Duodenal mucosa (tissue), 2 donors: Measurements from ENCODE around the gene TNS1.
"Not testable (repeated sequence)": the region's sequence is repeated elsewhere in the genome, so short reads cannot be mapped to it uniquely, and the experiment has no call there.

Experiments
- H3K27ac ChIP-seq: one replicate; pipeline ENCODE4 v1.7.0; 2013; ENCODE audit warnings: low read depth, low read length
- H3K27me3 ChIP-seq, 2 donors: one replicate each; pipeline ENCODE4 v1.7.0; 2013; ENCODE audit warnings: low read length in 2 of 2, control low read depth in 1 of 2; ENCODE audit not compliant: insufficient read depth in 2 of 2, control insufficient read depth in 1 of 2
- H3K36me3 ChIP-seq, 2 donors: one replicate each; pipeline ENCODE4 v1.7.0; 2013; ENCODE audit warnings: low read length in 2 of 2, control low read depth in 1 of 2; ENCODE audit not compliant: insufficient read depth in 2 of 2, control insufficient read depth in 1 of 2
- H3K4me1 ChIP-seq, 2 donors: one replicate each; pipeline ENCODE4 v1.7.0; 2013; ENCODE audit warnings: low read length in 2 of 2, control low read depth in 1 of 2; ENCODE audit not compliant: insufficient read depth in 2 of 2, control insufficient read depth in 1 of 2
- H3K4me3 ChIP-seq, 2 donors: one replicate each; pipeline ENCODE4 v1.7.0; 2013; ENCODE audit warnings: low read length in 2 of 2, low read depth in 1 of 2
- H3K9ac ChIP-seq, 2 donors: one replicate each; pipeline ENCODE4 v1.7.0; 2013; ENCODE audit warnings: low read length in 2 of 2, low read depth in 1 of 2
- H3K9me3 ChIP-seq, 2 donors: one replicate each; pipeline ENCODE4 v1.7.0; 2013; ENCODE audit warnings: low read length in 2 of 2, control low read depth in 1 of 2; ENCODE audit not compliant: control insufficient read depth in 1 of 2

TNS1 gene

GRCh38 chr2:218036371-218036770 lies 33.6 kb upstream of the TNS1 start:
- H3K27ac ChIP-seq: no peak overlapping the region
- H3K9me3 ChIP-seq: no peaks in the 10 kb centered on the region
- H3K9ac ChIP-seq: no peak overlapping the region
- peaks cover 3 to 7% of the 10 kb centered on the region in 2 donors for H3K27me3 ChIP-seq
- H3K36me3 ChIP-seq: no peaks in the 10 kb centered on the region
- no peaks in the 10 kb centered on the region for H3K4me1 ChIP-seq
- H3K4me3 ChIP-seq: no peak overlapping the region

- H3K27me3 ChIP-seq: peaks cover 3 to 7% of the 10 kb centered on the region in 2 donors
- no peak overlapping the region for H3K9ac ChIP-seq
- no peaks in the 10 kb centered on the region for H3K9me3 ChIP-seq
- H3K27ac ChIP-seq: no peak overlapping the region
- H3K4me3 ChIP-seq: peak overlapping the region in 1 of 2 donors; percentile 48
- H3K36me3 ChIP-seq: no peaks in the 10 kb centered on the region
- no peaks in the 10 kb centered on the region for H3K4me1 ChIP-seq
Observed at GRCh38 chr2:218035463-218036100, 32.8 kb upstream of the TNS1 start.

DNA sequence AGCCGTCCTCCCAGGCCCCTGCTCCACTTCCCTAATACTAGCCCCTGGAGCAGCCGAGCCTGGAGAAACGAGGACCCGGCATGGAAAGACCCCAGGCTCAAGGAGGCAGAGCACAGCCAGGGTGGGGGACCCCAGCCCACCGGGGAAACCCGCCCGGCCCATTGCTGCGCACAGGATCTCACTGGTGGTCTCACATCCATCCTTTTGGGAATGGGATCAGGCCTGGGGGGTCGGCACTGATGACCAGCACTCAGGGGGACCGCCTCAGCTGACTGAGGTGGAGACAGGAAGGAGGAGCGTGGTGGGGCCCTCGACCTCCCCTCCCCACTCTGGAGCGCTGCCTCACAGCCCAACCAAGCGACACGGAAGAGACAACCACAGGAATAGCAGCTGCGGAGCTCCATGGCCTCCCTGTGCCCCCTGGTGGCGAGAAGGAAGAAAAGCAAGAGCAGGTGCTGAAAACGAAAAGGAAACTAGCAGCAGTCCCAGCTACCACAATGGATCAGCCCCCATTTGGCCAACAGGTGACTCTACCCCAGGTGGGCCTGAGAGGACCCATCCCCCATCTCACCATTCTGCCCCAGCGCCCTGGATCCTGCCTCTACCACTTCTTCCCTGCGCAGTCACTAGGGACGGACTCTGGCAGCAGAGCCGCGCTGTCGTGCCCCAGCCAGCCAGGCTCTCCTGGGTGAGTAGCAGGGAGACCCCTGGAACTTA lies 31.9 kb upstream of the TNS1 start:
- peak overlapping the region; percentile 19 to 48 for H3K4me3 ChIP-seq
- H3K27me3 ChIP-seq, H3K27ac ChIP-seq, H3K36me3 ChIP-seq, H3K4me1 ChIP-seq, H3K9me3 ChIP-seq: not testable (repeated sequence)
- H3K9ac ChIP-seq: peak overlapping the region in 1 of 2 donors; percentile 43

DNA sequence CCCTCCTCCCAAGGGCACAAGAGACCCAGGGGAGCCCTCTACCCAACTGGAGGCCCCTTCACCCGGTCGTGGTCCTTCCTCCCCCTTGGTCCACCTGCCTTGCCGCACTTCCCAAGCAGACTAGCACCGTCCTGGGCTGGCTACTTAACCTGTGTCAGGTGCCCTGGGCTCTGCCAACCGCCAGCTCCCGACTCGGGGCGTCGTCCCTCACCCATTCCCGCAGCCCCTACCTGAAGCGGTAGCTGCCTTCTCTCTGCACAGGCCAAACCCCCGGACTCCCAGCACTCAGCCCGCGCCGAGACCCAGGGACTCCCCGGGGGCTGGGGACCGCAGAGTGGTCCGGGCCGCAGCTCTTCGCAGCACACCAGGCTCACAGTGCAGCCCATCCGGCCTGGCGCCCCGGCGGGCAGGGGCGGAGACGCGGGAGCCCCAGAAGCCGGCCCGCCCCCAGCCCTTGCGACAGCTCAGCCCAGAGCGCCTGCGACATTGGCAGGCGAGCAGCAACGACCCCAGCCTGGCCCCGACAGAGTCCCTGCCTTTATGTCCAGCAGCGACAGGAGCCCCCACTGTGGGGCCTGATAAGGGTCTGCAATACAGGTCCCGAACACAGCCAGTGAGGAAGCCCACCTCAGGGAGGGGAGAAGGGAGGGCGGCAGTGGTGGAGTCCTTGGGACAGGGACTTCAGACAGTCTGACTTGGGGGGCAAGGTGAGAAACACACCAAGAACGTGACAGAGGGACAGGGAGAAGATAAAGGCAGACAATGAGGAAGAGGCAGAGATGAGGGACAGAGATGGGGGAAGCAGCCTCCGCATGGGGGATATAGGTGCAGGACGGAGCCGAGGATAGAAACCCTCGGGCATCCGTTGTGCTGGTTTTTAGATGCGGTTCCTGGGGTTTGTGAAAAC lies 31.0 kb upstream of the TNS1 start:
- Histone ChIP-seq H3K27ac (no peak overlapping the region), H3K9ac (no peak overlapping the region), H3K9me3 (no peaks in the 10 kb centered on the region), H3K36me3 (no peaks in the 10 kb centered on the region), H3K27me3 (peaks cover 0 to 3% of the 10 kb centered on the region in 2 donors), H3K4me1 (no peaks in the 10 kb centered on the region), H3K4me3 (peak overlapping the region in 1 of 2 donors; percentile 19)

- H3K9me3 ChIP-seq: no peaks in the 10 kb centered on the region
- H3K4me1 ChIP-seq: no peaks in the 10 kb centered on the region
- H3K4me3 ChIP-seq: no peak overlapping the region
- H3K36me3 ChIP-seq: no peaks in the 10 kb centered on the region
- peaks cover 0 to 3% of the 10 kb centered on the region in 2 donors for H3K27me3 ChIP-seq
- H3K27ac ChIP-seq: no peak overlapping the region
- no peak overlapping the region for H3K9ac ChIP-seq
Observed at GRCh38 chr2:218033208-218033589, 30.4 kb upstream of the TNS1 start.

DNA sequence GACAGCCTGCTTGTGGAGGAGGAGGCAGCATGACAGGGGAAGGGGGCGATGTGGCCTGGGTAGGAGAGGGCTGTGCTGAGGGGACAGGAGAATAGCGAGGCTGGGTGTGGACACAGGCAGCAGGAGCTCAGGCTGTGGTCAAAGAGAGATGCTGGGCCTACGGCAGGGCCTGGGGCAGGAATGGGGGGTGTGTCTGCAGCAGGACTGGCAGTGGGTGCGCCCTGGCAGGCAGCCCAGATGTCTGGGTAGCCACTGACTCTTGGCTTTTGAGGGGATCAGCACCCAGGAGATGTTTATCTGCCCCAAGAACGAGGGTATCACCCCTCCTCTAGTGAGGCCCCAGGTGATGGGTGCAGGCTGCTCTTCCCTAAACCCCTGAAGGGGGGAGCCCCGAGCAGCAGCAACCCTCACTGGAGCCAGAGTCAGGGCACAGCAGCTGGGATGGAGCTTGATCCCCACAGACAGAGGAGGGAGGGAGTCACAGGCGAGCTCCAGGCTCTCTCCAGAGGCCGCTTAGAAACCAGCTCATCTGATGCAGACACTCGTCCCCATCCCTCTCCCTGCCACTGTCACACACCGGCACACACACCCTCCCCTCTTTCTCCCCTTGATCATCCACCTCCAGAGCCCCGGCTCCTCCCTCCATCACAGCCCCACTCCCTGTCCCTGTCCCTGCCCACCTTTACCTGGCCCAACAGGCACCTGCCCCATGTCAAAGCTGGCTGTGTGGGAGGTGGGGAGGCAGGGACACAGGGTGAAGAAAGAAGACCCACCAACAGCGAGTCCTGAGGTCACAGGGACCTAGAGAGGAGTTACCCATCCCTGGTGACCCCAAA lies 29.8 kb upstream of the TNS1 start:
- no peak overlapping the region for H3K27ac ChIP-seq

GRCh38 chr2:218031771-218032257 lies 29.0 kb upstream of the TNS1 start:
- Histone ChIP-seq H3K4me1 (no peaks in the 10 kb centered on the region), H3K27ac (no peak overlapping the region), H3K9me3 (no peaks in the 10 kb centered on the region), H3K27me3 (peaks cover 0 to 3% of the 10 kb centered on the region in 2 donors), H3K9ac (no peak overlapping the region), H3K4me3 (no peak overlapping the region), H3K36me3 (no peaks in the 10 kb centered on the region)

More for the DNA sequence above, 29.8 kb upstream of the TNS1 start:
- no peak overlapping the region for H3K4me3 ChIP-seq
- peaks cover 0 to 3% of the 10 kb centered on the region in 2 donors for H3K27me3 ChIP-seq
- no peaks in the 10 kb centered on the region for H3K36me3 ChIP-seq
- no peaks in the 10 kb centered on the region for H3K9me3 ChIP-seq
- no peaks in the 10 kb centered on the region for H3K4me1 ChIP-seq
- H3K9ac ChIP-seq: no peak overlapping the region

DNA sequence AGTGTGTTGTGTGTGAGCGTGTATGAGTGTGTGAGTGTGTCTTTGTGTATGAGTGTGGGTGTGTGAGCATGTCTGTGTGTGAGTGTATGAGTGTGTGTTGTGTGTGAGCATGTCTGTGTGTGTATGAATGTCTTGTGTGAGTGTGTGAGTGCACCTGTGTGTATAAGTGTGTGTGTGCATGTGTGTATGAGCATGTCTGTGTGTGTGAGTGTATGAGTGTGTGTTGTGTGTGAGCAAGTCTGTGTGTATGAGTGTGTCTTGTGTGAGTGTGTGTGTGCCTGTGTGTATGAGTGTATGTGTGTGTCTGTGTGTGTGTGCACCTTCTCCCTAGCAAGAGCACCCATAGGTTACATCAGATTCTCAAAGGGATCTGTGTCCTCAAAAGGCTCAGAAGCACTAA lies 28.5 kb upstream of the TNS1 start:
- H3K27ac ChIP-seq: no peak overlapping the region
- H3K4me3 ChIP-seq: no peak overlapping the region
- H3K36me3 ChIP-seq: no peaks in the 10 kb centered on the region
- no peaks in the 10 kb centered on the region for H3K9me3 ChIP-seq
- H3K9ac ChIP-seq: no peak overlapping the region
- H3K4me1 ChIP-seq: no peaks in the 10 kb centered on the region
- peaks cover 0 to 3% of the 10 kb centered on the region in 2 donors for H3K27me3 ChIP-seq

DNA sequence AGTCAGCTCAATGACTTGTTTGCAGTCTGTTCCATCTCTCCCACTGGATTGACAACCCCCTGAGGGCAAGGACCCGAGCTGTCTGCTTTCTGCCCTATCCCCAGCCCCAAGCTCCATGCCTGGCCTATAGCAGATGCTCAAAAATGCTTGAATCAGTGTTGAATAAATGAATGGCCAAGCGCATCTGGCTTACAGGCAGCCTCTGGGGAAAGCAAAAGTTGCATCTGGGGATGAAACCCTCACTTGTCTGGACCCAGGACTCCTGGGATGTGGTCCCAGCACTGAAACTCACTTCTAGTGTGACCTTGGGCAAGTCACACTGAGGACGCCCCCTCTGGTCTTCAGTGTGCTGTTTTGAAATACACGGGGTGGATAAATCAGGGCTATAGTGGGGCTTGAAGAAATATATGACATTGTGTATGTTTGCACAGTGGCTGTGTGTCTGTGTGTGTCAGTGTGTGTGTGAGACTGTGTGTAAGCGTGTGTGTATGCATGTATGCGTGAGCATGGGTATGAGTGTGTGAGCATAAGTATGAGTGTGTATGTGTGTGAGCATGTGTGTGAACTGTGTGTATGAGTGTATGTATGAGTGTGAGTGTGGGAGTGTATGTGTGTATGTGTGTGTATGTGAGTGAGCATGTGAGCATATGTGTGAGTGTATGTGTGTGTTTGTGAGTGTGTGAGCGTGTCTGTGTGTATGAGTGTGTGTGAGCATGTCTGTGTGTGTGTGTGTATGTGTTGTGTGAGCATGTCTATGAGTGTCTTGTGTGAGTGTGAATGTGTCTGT lies 27.8 kb upstream of the TNS1 start:
- no peaks in the 10 kb centered on the region for H3K4me1 ChIP-seq
- peaks cover 0 to 3% of the 10 kb centered on the region in 2 donors for H3K27me3 ChIP-seq
- H3K9me3 ChIP-seq: no peaks in the 10 kb centered on the region
- H3K27ac ChIP-seq: no peak overlapping the region
- no peak overlapping the region for H3K9ac ChIP-seq
- no peaks in the 10 kb centered on the region for H3K36me3 ChIP-seq
- H3K4me3 ChIP-seq: no peak overlapping the region
